K562 (cell line): Measurements from ENCODE around the gene RPS6KL1. TPM values are rescaled to one million over a fixed set of nuclear protein-coding genes. Genes with fewer than 3 reads are reported as not detected.

Experiments used
- ATAC-seq: fragments of 200-7000 bp; cut with Tn5 transposase; 3 replicates; pipeline ENCODE4 v1.9.1; 2020; ENCODE audit warnings: moderate library complexity
- BruUV-seq: library from RNA; stranded (reverse); fragments of 400-500 nt; replicated peaks from 2 replicates; lab custom pipeline; 2021; lab: Mats Ljungman, UMichigan
- CTCF ChIA-PET: fragments of 300-600 bp; formaldehyde crosslinking; extraction: SDS; loops from one replicate; lab custom pipeline; 2021; ENCODE audit warnings: low intra/inter-chr PET ratio; lab: Yijun Ruan, JAX
- POLR2A ChIA-PET: fragments of 300-600, 350-650 bp; sonication (Branson Sonifier 250); formaldehyde crosslinking; extraction: SDS; loops from one replicate; lab custom pipeline; 2021; ENCODE audit warnings: antibody characterized with exemption, inconsistent platforms; lab: Yijun Ruan, JAX
- DNase-seq, 4 experiments: peaks; one replicate each; pipeline versions ENCODE4 v3.0.0 to v3.0.0-alpha.2; 2011 to 2018; ENCODE audit warnings: low spot score in 3 of 4, mixed read lengths in 3 of 4; ENCODE audit errors: extremely low read depth in 1 of 4
- FAIRE-seq: peaks from 2 replicates; lab custom pipeline; 2011; peaks lifted over from hg19 to GRCh38; lab: Jason Lieb, UNC
- H2AFZ ChIP-seq: 2 replicates; pipeline ENCODE4 v1.6.0; 2011; ENCODE audit warnings: low read depth, low read length, control low read depth, inconsistent platforms
- H3K27ac ChIP-seq: fragments of 200-600 bp; 3 replicates; pipeline ENCODE4 v1.8.0; 2011; ENCODE audit warnings: low read depth, mild to moderate bottlenecking, control low read depth, inconsistent platforms, low read length, moderate library complexity, mixed read lengths; ENCODE audit errors: extremely low read depth
- H3K27me3 ChIP-seq, 2 experiments: fragments of 300-600 bp in 1 of 2; 2 replicates in 1 of 2; 3 replicates in 1 of 2; pipeline versions ENCODE4 v1.6.0 to v1.8.0; 2011; ENCODE audit warnings: inconsistent platforms in 2 of 2, low read length in 2 of 2, mild to moderate bottlenecking in 1 of 2, mixed read lengths in 1 of 2, moderate library complexity in 1 of 2; ENCODE audit not compliant: control insufficient read depth in 2 of 2, insufficient read depth in 2 of 2
- H3K36me3 ChIP-seq: fragments of 300-600 bp; 3 replicates; pipeline ENCODE4 v1.8.0; 2011; ENCODE audit warnings: mild to moderate bottlenecking, low read length, inconsistent platforms; ENCODE audit not compliant: control insufficient read depth, insufficient read depth
- H3K4me1 ChIP-seq, 2 experiments: fragments of 200-600 bp in 1 of 2; replicated peaks in 1 of 2; 2 replicates in 1 of 2; 3 replicates in 1 of 2; pipeline versions ENCODE4 v1.5.1 to v1.8.0; 2011; ENCODE audit warnings: inconsistent platforms in 2 of 2, low read length in 2 of 2, mild to moderate bottlenecking in 1 of 2, mixed read lengths in 1 of 2, moderate library complexity in 1 of 2; ENCODE audit not compliant: control insufficient read depth in 2 of 2, insufficient read depth in 2 of 2
- H3K4me2 ChIP-seq: 2 replicates; pipeline ENCODE4 v1.6.1; 2011; ENCODE audit warnings: low read length, control low read depth, inconsistent platforms, mixed read lengths; ENCODE audit not compliant: insufficient read depth
- H3K4me3 ChIP-seq: fragments of 200-600 bp; sonication (generic), shearing (Covaris generic); 2 replicates; pipeline ENCODE4 v1.5.1; 2016; ENCODE audit warnings: control low read depth, inconsistent platforms
- H3K79me2 ChIP-seq: fragments of 200-600 bp; 3 replicates; pipeline ENCODE4 v1.8.0; 2011; ENCODE audit warnings: low read length, inconsistent platforms; ENCODE audit not compliant: control insufficient read depth, insufficient read depth
- H3K9ac ChIP-seq, 2 experiments: 2 replicates each; pipeline versions ENCODE4 v1.6.0 to v1.6.1; 2011; ENCODE audit warnings: low read depth in 2 of 2, low read length in 2 of 2, control low read depth in 1 of 2, inconsistent platforms in 1 of 2, mild to moderate bottlenecking in 1 of 2, mixed read lengths in 1 of 2; ENCODE audit not compliant: insufficient read depth in 1 of 2
- H3K9me1 ChIP-seq: one replicate; pipeline ENCODE4 v1.6.0; 2011; ENCODE audit warnings: inconsistent platforms, mild to moderate bottlenecking, low read length, moderate library complexity; ENCODE audit not compliant: control insufficient read depth, insufficient read depth
- H3K9me3 ChIP-seq: replicated peaks from 2 replicates; pipeline ENCODE4 v1.5.1; 2011; ENCODE audit warnings: low read depth, low read length, inconsistent platforms; ENCODE audit not compliant: control insufficient read depth, insufficient read depth
- H4K20me1 ChIP-seq: replicated peaks from 2 replicates; pipeline ENCODE4 v1.6.1; 2011; ENCODE audit warnings: low read length, inconsistent platforms, mixed read lengths; ENCODE audit not compliant: control insufficient read depth, insufficient read depth
- CBX3 ChIP-seq, 2 experiments: IDR thresholded peaks; 1 replicate in 1 of 2; 2 replicates in 1 of 2; pipeline ENCODE4 v1.6.1; 2012; ENCODE audit warnings: inconsistent platforms in 2 of 2, low read length in 2 of 2, borderline replicate concordance in 1 of 2, control low read depth in 1 of 2
- ZC3H4 ChIP-seq: sonication (generic); formaldehyde crosslinking; IDR thresholded peaks from 2 replicates; pipeline ENCODE4 v1.9.0; 2021; ENCODE audit warnings: missing genetic modification reagents, borderline replicate concordance
- ZFPM2 ChIP-seq: fragments of 250-450 bp; sonication (Bioruptor Pico); IDR thresholded peaks from 2 replicates; pipeline ENCODE4 v1.5.1; 2022; ENCODE audit warnings: mild to moderate bottlenecking
- WGBS: fragments of 100-300 bp; shearing (Covaris generic); methylation state at CpG from one replicate; pipeline ENCODE4 v1.1.6; 2016; ENCODE audit warnings: low coverage, mixed read lengths; ENCODE audit not compliant: insufficient coverage; ENCODE audit errors: missing lambda C conversion rate; 5-methylcytosine and 5-hydroxymethylcytosine counted together
- in situ Hi-C: fragments of 300-500 bp; cut with MboI; formaldehyde crosslinking; loops from 4 replicates; pipeline ENCODE4 v1.15.0; 2018; ENCODE audit warnings: inconsistent platforms, mixed read lengths
- intact Hi-C: fragments of 100-400 bp; cut with micrococcal nuclease; formaldehyde crosslinking; loops from 2 replicates; pipeline ENCODE4 v1.14.2; 2022
- polyA plus RNA-seq, 8 experiments: library from polyadenylated mRNA; depleted of rRNA in 4 of 8; stranded (reverse) in 5 of 8; unstranded in 3 of 8; fragments of >200 nt; fragmentation: Nextera tagmentation in 2 of 8; fragmentation: Illumina TruSeq in 1 of 8; extraction: Ambion mirVana in 2 of 8; extraction: Trizol in 1 of 8; gene quantifications; 2 replicates each; pipeline versions ENCODE4 v1.2.1 to v1.2.3, GENCODE V29; 2011 to 2014; ENCODE audit warnings: inconsistent platforms in 1 of 8, missing spikeins in 1 of 8
- total RNA-seq, 7 experiments: library from RNA; depleted of rRNA in 6 of 7; stranded (reverse); fragments of >200 nt in 6 of 7; fragmentation: Illumina TruSeq in 2 of 7; extraction: Trizol in 2 of 7; gene quantifications; 2 replicates each; pipeline versions ENCODE4 v1.2.1 to v1.2.3, GENCODE V29; 2011 to 2021; ENCODE audit warnings: low replicate concordance in 1 of 7
- TF ChIP-seq, protein P1 (sequence below): fragments of 450-650 bp; IDR thresholded peaks from 2 replicates; pipeline ENCODE4 v1.7.1; 2018; ENCODE audit warnings: mild to moderate bottlenecking, low read depth; ENCODE audit not compliant: partially characterized antibody
- TF ChIP-seq, protein P2 (sequence below): sonication (generic); formaldehyde crosslinking; IDR thresholded peaks from 2 replicates; pipeline ENCODE4 v1.8.0; 2022; ENCODE audit warnings: mild to moderate bottlenecking, missing genetic modification reagents
- TF ChIP-seq, protein P3 (sequence below): fragments of 250-450 bp; sonication (Bioruptor Pico); IDR thresholded peaks from 2 replicates; pipeline ENCODE4 v1.4.0; 2020; ENCODE audit warnings: borderline replicate concordance

Gene RPS6KL1
- total and polyA plus RNA-seq, 9 of the 15 experiments (the other 6 are each of a cell fraction or from before 2014, with no cell fraction given) = 0.91 to 15.5 (median 8.1) TPM

DNA sequence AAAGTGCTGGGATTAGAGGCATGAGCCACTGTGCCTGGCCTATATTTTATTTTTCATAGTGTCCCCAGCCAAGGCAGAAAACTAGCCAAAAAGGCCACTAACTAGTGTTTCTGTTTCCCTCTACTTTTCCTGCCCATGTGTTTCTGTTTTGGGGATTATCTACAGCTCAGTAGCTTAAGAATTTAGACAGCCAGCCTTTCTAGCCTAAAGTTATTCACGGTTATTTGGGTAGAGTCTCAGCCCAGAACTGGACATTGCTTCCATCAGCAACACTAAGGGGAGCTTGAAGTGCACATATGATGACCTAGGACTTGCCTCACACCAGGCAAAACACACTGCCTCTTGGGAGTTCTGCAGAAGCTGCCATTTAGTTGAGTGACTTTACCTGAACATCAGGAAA, 65.0 kb downstream of the RPS6KL1 start:
- Histone ChIP-seq H2AFZ (no peak overlapping the region), H3K9me3 (no peaks in the 10 kb centered on the region), H3K27ac (no peak overlapping the region), H3K79me2 (no peaks in the 10 kb centered on the region), H3K27me3 (no peaks in the 10 kb centered on the region), H3K4me1 (peaks cover 6 to 13% of the 10 kb centered on the region in 2 experiments; a peak in 4 of 5 replicates), H3K4me2 (no peak overlapping the region), H4K20me1 (no peaks in the 10 kb centered on the region; the same call in 1 of the 2 replicates), H3K9me1 (no peaks in the 10 kb centered on the region), H3K4me3 (no peak overlapping the region), H3K36me3 (no peaks in the 10 kb centered on the region), H3K9ac (no peak overlapping the region)
- in situ Hi-C loops = no loop called here
- 14% methylated on average over 1 of the region's 1 CpG for WGBS
- intact Hi-C loops = no loop called here
- ChIA-PET CTCF (no interaction called here), POLR2A (no interaction called here)
- no peak for ATAC-seq
- FAIRE-seq = no peak
- TF ChIP-seq CBX3 (IDR thresholded peaks at IDR 0.05; ENCODE audit: borderline replicate concordance in 1 of 2, low read length in 2 of 2) (no peak), ZFPM2 (CRISPR knock-in tag) (no peak), ZC3H4 (CRISPR knock-in tag) (no peak)
- TF ChIP-seq, protein P1, sequence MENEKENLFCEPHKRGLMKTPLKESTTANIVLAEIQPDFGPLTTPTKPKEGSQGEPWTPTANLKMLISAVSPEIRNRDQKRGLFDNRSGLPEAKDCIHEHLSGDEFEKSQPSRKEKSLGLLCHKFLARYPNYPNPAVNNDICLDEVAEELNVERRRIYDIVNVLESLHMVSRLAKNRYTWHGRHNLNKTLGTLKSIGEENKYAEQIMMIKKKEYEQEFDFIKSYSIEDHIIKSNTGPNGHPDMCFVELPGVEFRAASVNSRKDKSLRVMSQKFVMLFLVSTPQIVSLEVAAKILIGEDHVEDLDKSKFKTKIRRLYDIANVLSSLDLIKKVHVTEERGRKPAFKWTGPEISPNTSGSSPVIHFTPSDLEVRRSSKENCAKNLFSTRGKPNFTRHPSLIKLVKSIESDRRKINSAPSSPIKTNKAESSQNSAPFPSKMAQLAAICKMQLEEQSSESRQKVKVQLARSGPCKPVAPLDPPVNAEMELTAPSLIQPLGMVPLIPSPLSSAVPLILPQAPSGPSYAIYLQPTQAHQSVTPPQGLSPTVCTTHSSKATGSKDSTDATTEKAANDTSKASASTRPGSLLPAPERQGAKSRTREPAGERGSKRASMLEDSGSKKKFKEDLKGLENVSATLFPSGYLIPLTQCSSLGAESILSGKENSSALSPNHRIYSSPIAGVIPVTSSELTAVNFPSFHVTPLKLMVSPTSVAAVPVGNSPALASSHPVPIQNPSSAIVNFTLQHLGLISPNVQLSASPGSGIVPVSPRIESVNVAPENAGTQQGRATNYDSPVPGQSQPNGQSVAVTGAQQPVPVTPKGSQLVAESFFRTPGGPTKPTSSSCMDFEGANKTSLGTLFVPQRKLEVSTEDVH = no peak
- TF ChIP-seq, protein P2, sequence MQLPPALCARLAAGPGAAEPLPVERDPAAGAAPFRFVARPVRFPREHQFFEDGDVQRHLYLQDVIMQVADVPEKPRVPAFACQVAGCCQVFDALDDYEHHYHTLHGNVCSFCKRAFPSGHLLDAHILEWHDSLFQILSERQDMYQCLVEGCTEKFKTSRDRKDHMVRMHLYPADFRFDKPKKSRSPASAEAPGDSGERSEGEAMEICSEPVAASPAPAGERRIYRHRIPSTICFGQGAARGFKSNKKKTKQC (CRISPR knock-in tag) = no peak
- TF ChIP-seq, protein P3, sequence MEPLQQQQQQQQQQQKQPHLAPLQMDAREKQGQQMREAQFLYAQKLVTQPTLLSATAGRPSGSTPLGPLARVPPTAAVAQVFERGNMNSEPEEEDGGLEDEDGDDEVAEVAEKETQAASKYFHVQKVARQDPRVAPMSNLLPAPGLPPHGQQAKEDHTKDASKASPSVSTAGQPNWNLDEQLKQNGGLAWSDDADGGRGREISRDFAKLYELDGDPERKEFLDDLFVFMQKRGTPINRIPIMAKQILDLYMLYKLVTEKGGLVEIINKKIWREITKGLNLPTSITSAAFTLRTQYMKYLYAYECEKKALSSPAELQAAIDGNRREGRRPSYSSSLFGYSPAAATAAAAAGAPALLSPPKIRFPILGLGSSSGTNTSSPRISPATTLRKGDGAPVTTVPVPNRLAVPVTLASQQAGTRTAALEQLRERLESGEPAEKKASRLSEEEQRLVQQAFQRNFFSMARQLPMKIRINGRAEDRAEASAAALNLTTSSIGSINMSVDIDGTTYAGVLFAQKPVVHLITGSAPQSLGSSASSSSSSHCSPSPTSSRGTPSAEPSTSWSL (CRISPR knock-in tag) = no peak
- DNase-seq = no peak
- no TSS peak for BruUV-seq
